ENCODE results near the gene VPS37D.

DNA sequence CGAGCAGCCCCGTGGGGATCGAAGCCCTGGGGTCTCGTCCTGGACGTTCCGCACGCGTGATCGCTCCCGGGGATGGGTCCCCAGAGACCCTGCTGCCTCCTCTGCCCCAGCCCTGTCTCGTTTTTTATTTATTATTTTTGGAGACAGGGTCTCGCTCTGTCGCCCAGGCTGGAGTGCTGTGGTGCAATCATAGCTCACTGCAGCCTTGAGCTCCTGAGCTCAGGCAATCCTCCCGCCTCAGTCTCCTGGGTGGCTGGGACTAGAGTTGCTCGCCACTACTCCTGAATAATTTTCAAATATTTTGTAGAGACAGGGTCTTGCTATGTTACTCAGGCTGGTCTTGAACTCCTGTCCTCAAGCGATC is 52.2 kb downstream of the VPS37D start:
- TF ChIP-seq, protein P1, sequence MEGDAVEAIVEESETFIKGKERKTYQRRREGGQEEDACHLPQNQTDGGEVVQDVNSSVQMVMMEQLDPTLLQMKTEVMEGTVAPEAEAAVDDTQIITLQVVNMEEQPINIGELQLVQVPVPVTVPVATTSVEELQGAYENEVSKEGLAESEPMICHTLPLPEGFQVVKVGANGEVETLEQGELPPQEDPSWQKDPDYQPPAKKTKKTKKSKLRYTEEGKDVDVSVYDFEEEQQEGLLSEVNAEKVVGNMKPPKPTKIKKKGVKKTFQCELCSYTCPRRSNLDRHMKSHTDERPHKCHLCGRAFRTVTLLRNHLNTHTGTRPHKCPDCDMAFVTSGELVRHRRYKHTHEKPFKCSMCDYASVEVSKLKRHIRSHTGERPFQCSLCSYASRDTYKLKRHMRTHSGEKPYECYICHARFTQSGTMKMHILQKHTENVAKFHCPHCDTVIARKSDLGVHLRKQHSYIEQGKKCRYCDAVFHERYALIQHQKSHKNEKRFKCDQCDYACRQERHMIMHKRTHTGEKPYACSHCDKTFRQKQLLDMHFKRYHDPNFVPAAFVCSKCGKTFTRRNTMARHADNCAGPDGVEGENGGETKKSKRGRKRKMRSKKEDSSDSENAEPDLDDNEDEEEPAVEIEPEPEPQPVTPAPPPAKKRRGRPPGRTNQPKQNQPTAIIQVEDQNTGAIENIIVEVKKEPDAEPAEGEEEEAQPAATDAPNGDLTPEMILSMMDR (conservative IDR thresholded peaks at IDR 0.05), result no peak
- TF ChIP-seq ZFX (IDR thresholded peaks at IDR 0.05), result no peak
